Panc1 (cell line): ENCODE results near the gene ATG2B. TPM values are rescaled to one million over a fixed set of nuclear protein-coding genes. Genes with fewer than 3 reads are reported as not detected.
A peak's percentile ranks its signal among the peaks of the same experiment; 100 is the strongest.

Experiments
- ATAC-seq: fragments of 200-7000 bp; cut with Tn5 transposase; 2 replicates; pipeline ENCODE4 v1.9.1; 2020; ENCODE audit warnings: mild to moderate bottlenecking, moderate library complexity
- BruUV-seq: library from RNA; stranded (reverse); fragments of 400-500 nt; replicated peaks from 2 replicates; lab custom pipeline; 2021; lab: Mats Ljungman, UMichigan
- CTCF ChIA-PET: fragments of 300-600 bp; sonication (Branson Sonifier 250); formaldehyde crosslinking; loops from one replicate; lab custom pipeline; 2022; ENCODE audit warnings: antibody characterized with exemption; lab: Charles Lee
- POLR2A ChIA-PET: fragments of 300-600 bp; sonication (Branson Sonifier 250); formaldehyde crosslinking; loops from one replicate; lab custom pipeline; 2022; ENCODE audit warnings: antibody characterized with exemption; lab: Charles Lee
- DNase-seq: peaks from one replicate; pipeline ENCODE4 v3.0.0-alpha.2; 2010; ENCODE audit warnings: low read depth, low spot score
- H3K27ac ChIP-seq: 2 replicates; pipeline ENCODE4 v1.5.1; 2011; ENCODE audit warnings: mild to moderate bottlenecking, low read length, inconsistent platforms
- H3K27me3 ChIP-seq: fragments of 200-500 bp; sonication (Bioruptor generic); 2 replicates; pipeline ENCODE4 v1.6.0; 2014; ENCODE audit warnings: low read length, inconsistent platforms; ENCODE audit not compliant: control insufficient read depth, insufficient read depth
- H3K36me3 ChIP-seq: fragments of 200-500 bp; sonication (Bioruptor generic); 2 replicates; pipeline ENCODE4 v1.5.1; 2014; ENCODE audit warnings: inconsistent platforms, mild to moderate bottlenecking, low read length, moderate library complexity; ENCODE audit not compliant: control insufficient read depth, insufficient read depth
- H3K4me1 ChIP-seq: 2 replicates; pipeline ENCODE4 v1.5.1; 2011; ENCODE audit warnings: inconsistent platforms, mild to moderate bottlenecking, low read length, moderate library complexity; ENCODE audit not compliant: control insufficient read depth, insufficient read depth
- H3K4me3 ChIP-seq, 2 experiments: 2 replicates each; pipeline ENCODE4 v1.5.1; 2011 to 2012; ENCODE audit warnings: low read depth in 2 of 2, low read length in 2 of 2, mild to moderate bottlenecking in 2 of 2, inconsistent platforms in 1 of 2, moderate library complexity in 1 of 2
- H3K9me3 ChIP-seq: fragments of 200-500 bp; sonication (Bioruptor generic); 2 replicates; pipeline ENCODE4 v1.5.1; 2014; ENCODE audit warnings: low read depth, mild to moderate bottlenecking, inconsistent platforms, low read length, moderate library complexity; ENCODE audit not compliant: control insufficient read depth, insufficient read depth
- POLR2AphosphoS5 ChIP-seq: IDR thresholded peaks from 2 replicates; pipeline ENCODE4 v1.6.1; 2012; ENCODE audit warnings: mild to moderate bottlenecking, low read depth, low read length, moderate library complexity
- SIN3A ChIP-seq: IDR thresholded peaks from 2 replicates; pipeline ENCODE4 v1.6.1; 2012; ENCODE audit warnings: low read depth, mild to moderate bottlenecking, low read length, moderate library complexity, borderline replicate concordance; ENCODE audit not compliant: insufficient read depth
- TCF7L2 ChIP-seq: IDR thresholded peaks from 2 replicates; pipeline ENCODE4 v1.6.1; 2011; ENCODE audit warnings: mild to moderate bottlenecking, low read depth, low read length, inconsistent platforms
- in situ Hi-C: cut with HindIII; loops from 2 replicates; pipeline ENCODE4 v1.10.0; 2016; ENCODE audit warnings: low sequenced_read_pairs, low pct_unique_long_range_greater_than_20kb
- intact Hi-C: fragments of 100-400 bp; cut with micrococcal nuclease; formaldehyde crosslinking; loops from one replicate; pipeline ENCODE4 v1.10.0; 2022; ENCODE audit not compliant: unreplicated experiment
- total RNA-seq: library from RNA; stranded (reverse); gene quantifications from one replicate; pipeline ENCODE4 v1.2.1, GENCODE V29; 2021; ENCODE audit not compliant: unreplicated experiment
- TF ChIP-seq, protein P1 (sequence below): fragments of 450-650 bp; IDR thresholded peaks from 2 replicates; pipeline ENCODE4 v1.5.1; 2017; ENCODE audit warnings: mild to moderate bottlenecking
- TF ChIP-seq, protein P2 (sequence below), 2 experiments: IDR thresholded peaks; 2 replicates each; pipeline ENCODE4 v1.6.1; 2011 to 2012; ENCODE audit warnings: low read depth in 2 of 2, control low read depth in 1 of 2, low read length in 1 of 2, mild to moderate bottlenecking in 1 of 2, moderate library complexity in 1 of 2; ENCODE audit not compliant: insufficient read depth in 1 of 2

ATG2B gene
- total RNA-seq, 1 experiment from 2014 or later: 2.6 TPM

DNA sequence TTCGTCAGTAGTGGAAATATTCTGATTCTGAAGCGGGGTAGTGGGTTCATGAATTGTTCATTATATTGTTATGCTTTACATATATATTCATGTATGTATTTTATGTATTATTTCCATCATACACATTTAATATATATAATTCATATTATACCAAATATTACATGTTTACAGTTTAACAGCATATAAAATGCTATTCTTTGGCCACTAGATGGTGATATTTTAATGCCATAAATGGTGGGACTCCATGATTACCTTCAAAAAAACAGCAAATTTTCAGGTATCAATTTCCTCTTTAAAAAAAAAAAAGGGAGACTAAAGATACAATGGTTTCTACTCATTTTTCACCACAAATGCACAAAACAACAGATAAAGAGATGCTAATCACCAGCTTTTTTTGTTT is 66.1 kb downstream of the ATG2B start:
- Histone ChIP-seq H3K4me3 (no peak overlapping the region), H3K27me3 (no peaks in the 10 kb centered on the region), H3K36me3 (peaks cover 1% of the 10 kb centered on the region; the same call in 1 of the 2 replicates), H3K9me3 (no peaks in the 10 kb centered on the region), H3K4me1 (no peaks in the 10 kb centered on the region), H3K27ac (no peak overlapping the region)
- in situ Hi-C loops (no loop called here), intact Hi-C loops (loop anchor here (1.0 kb wide), 1 partner anchor 127 kb away; no protein-coding TSS in a partner anchor)
- ChIA-PET CTCF (no interaction called here), POLR2A (no interaction called here)
- ATAC-seq: no peak
- TF ChIP-seq TCF7L2 (no peak), POLR2AphosphoS5 (no peak), SIN3A (no peak)
- TF ChIP-seq, protein P1, sequence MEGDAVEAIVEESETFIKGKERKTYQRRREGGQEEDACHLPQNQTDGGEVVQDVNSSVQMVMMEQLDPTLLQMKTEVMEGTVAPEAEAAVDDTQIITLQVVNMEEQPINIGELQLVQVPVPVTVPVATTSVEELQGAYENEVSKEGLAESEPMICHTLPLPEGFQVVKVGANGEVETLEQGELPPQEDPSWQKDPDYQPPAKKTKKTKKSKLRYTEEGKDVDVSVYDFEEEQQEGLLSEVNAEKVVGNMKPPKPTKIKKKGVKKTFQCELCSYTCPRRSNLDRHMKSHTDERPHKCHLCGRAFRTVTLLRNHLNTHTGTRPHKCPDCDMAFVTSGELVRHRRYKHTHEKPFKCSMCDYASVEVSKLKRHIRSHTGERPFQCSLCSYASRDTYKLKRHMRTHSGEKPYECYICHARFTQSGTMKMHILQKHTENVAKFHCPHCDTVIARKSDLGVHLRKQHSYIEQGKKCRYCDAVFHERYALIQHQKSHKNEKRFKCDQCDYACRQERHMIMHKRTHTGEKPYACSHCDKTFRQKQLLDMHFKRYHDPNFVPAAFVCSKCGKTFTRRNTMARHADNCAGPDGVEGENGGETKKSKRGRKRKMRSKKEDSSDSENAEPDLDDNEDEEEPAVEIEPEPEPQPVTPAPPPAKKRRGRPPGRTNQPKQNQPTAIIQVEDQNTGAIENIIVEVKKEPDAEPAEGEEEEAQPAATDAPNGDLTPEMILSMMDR: peak; percentile 50; the same call in 1 of the 2 replicates
- TF ChIP-seq, protein P2, sequence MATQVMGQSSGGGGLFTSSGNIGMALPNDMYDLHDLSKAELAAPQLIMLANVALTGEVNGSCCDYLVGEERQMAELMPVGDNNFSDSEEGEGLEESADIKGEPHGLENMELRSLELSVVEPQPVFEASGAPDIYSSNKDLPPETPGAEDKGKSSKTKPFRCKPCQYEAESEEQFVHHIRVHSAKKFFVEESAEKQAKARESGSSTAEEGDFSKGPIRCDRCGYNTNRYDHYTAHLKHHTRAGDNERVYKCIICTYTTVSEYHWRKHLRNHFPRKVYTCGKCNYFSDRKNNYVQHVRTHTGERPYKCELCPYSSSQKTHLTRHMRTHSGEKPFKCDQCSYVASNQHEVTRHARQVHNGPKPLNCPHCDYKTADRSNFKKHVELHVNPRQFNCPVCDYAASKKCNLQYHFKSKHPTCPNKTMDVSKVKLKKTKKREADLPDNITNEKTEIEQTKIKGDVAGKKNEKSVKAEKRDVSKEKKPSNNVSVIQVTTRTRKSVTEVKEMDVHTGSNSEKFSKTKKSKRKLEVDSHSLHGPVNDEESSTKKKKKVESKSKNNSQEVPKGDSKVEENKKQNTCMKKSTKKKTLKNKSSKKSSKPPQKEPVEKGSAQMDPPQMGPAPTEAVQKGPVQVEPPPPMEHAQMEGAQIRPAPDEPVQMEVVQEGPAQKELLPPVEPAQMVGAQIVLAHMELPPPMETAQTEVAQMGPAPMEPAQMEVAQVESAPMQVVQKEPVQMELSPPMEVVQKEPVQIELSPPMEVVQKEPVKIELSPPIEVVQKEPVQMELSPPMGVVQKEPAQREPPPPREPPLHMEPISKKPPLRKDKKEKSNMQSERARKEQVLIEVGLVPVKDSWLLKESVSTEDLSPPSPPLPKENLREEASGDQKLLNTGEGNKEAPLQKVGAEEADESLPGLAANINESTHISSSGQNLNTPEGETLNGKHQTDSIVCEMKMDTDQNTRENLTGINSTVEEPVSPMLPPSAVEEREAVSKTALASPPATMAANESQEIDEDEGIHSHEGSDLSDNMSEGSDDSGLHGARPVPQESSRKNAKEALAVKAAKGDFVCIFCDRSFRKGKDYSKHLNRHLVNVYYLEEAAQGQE (IDR thresholded peaks at IDR 0.05; ENCODE audit: insufficient read depth in 1 of 2, low read depth in 2 of 2, low read length in 1 of 2): no peak
- no TSS peak for BruUV-seq
- DNase-seq: no peak

DNA sequence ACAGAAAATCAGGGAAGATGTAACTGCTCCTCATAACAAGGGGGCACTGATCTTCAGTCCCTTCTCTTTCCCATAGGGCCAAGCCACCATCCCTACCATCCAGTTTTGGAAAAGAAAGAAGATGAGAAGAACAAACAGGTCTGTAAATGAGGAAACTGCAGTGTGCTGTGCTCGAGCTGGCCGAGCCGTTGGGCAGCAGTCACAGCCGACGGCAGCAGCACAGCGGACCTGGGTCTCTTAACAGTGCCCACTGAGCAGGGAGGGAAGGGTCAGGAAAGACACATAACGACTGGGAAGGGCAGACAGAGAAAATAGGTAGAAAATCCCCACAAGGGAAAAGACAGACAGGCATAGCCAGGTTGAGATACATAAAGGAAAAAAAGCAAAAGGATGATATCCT is 68.9 kb downstream of the ATG2B start:
- in situ Hi-C loops: no loop called here
- ATAC-seq: no peak
- Histone ChIP-seq H3K36me3 (peaks cover 3% of the 10 kb centered on the region), H3K27ac (no peak overlapping the region), H3K27me3 (no peaks in the 10 kb centered on the region), H3K4me3 (no peak overlapping the region), H3K9me3 (no peaks in the 10 kb centered on the region), H3K4me1 (no peaks in the 10 kb centered on the region)
- no TSS peak for BruUV-seq
- CTCF ChIA-PET: no interaction called here
- POLR2A ChIA-PET: no interaction called here
- intact Hi-C loops: no loop called here
- DNase-seq: no peak
- no peak for TF ChIP-seq POLR2AphosphoS5
- TF ChIP-seq, protein P1: no peak
- no peak for TF ChIP-seq TCF7L2
- TF ChIP-seq, protein P2 (IDR thresholded peaks at IDR 0.05; ENCODE audit: insufficient read depth in 1 of 2, low read depth in 2 of 2, low read length in 1 of 2): no peak
- TF ChIP-seq SIN3A: no peak
